Activated CD4-positive, alpha-beta memory T cell treated with anti-CD3 and anti-CD28 coated beads for 36 hours (primary cell): ENCODE results near the gene SLC28A3. TPM values are rescaled to one million over a fixed set of nuclear protein-coding genes. Genes with fewer than 3 reads are reported as not detected.
"Not testable (repeated sequence)": the region's sequence is repeated elsewhere in the genome, so short reads cannot be mapped to it uniquely, and the experiment has no call there.

Experiments
- CTCF ChIA-PET: fragments of 350-600 bp; sonication (Branson Sonifier 250); formaldehyde crosslinking; loops from one replicate; lab custom pipeline; 2021; ENCODE audit warnings: antibody characterized with exemption, inconsistent platforms; lab: Charles Lee
- POLR2A ChIA-PET: fragments of 350-600 bp; sonication (Branson Sonifier 250); formaldehyde crosslinking; loops from one replicate; lab custom pipeline; 2021; ENCODE audit warnings: antibody characterized with exemption; lab: Charles Lee
- DNase-seq: peaks from one replicate; pipeline ENCODE4 v3.0.0-alpha.2; 2020
- H3K27ac Mint-ChIP-seq: one replicate; pipeline ENCODE4 v1.8.0; 2021; ENCODE audit warnings: mixed read lengths
- H3K27me3 Mint-ChIP-seq: one replicate; pipeline ENCODE4 v1.8.0; 2021; ENCODE audit warnings: mixed read lengths
- H3K36me3 Mint-ChIP-seq: one replicate; pipeline ENCODE4 v1.8.0; 2021; ENCODE audit warnings: mixed read lengths
- H3K4me1 Mint-ChIP-seq: one replicate; pipeline ENCODE4 v1.8.0; 2021; ENCODE audit warnings: low read depth, mixed read lengths
- H3K4me3 Mint-ChIP-seq: one replicate; pipeline ENCODE4 v1.8.0; 2021; ENCODE audit warnings: mild to moderate bottlenecking, mixed read lengths
- H3K9me3 Mint-ChIP-seq: one replicate; pipeline ENCODE4 v1.8.0; 2021; ENCODE audit warnings: mixed read lengths
- intact Hi-C: fragments of 100-400 bp; cut with micrococcal nuclease; formaldehyde crosslinking; loops from one replicate; pipeline ENCODE4 v1.15.1; 2023
- total RNA-seq, 2 experiments: library from RNA; stranded (reverse); gene quantifications; one replicate each; pipeline ENCODE4 v1.2.3, GENCODE V29; 2021

SLC28A3 gene
- under 1 TPM; 0.90 to 0.99 TPM for total RNA-seq

GRCh38 chr9:84340535-84340934 lies at the start of gene SLC28A3:
Gene SLC28A3 (minus strand): TSS chr9:84340758. CDS start chr9:84340633, 125 bp downstream.
- POLR2A ChIA-PET: no interaction called here
- H3K4me3 Mint-ChIP-seq: no peak within 1 kb of the TSS
- no peaks in the 10 kb centered on the region for H3K9me3 Mint-ChIP-seq
- DNase-seq: no peak
- CTCF ChIA-PET: no interaction called here
- no peak within 1 kb of the TSS for H3K27ac Mint-ChIP-seq
- peaks cover 1% of the 10 kb centered on the region for H3K27me3 Mint-ChIP-seq
- H3K36me3 Mint-ChIP-seq: no peaks in the 10 kb centered on the region
- no peaks in the 10 kb centered on the region for H3K4me1 Mint-ChIP-seq
- intact Hi-C loops: no loop called here

- H3K4me1 Mint-ChIP-seq: peaks cover 13% of the 10 kb centered on the region
- H3K9me3 Mint-ChIP-seq, H3K27ac Mint-ChIP-seq, H3K36me3 Mint-ChIP-seq, H3K27me3 Mint-ChIP-seq, CTCF ChIA-PET, H3K4me3 Mint-ChIP-seq, POLR2A ChIA-PET: not testable (repeated sequence)
- DNase-seq: peak; percentile 82
- intact Hi-C loops: loop anchor here (1.0 to 10.0 kb wide), 5 partner anchors 94 to 1395 kb away; partner anchors contain the start of gene NTRK2
Measured at GRCh38 chr9:84390254-84390653, 49.7 kb upstream of the SLC28A3 start.

- CTCF ChIA-PET: interaction anchor here (1.1 to 2.1 kb wide), 2 partner anchors 9 to 22 kb away, joined by 3 to 8 read pairs; no protein-coding TSS in a partner anchor
- no peak overlapping the region for H3K27ac Mint-ChIP-seq
- intact Hi-C loops: no loop called here
Measured at GRCh38 chr9:84387821-84388220, 47.3 kb upstream of the SLC28A3 start.

GRCh38 chr9:84386753-84387152 lies 46.2 kb upstream of the SLC28A3 start:
- no peak for DNase-seq
- intact Hi-C loops: no loop called here
- peaks cover 13% of the 10 kb centered on the region for H3K4me1 Mint-ChIP-seq
- ChIA-PET POLR2A (no interaction called here), CTCF (interaction anchor here (1.1 to 2.1 kb wide), 2 partner anchors 10 to 23 kb away, joined by 3 to 8 read pairs; no protein-coding TSS in a partner anchor)
- no peaks in the 10 kb centered on the region for H3K9me3 Mint-ChIP-seq
- H3K36me3 Mint-ChIP-seq: no peaks in the 10 kb centered on the region
- peaks cover 6% of the 10 kb centered on the region for H3K27me3 Mint-ChIP-seq
- no peak overlapping the region for H3K27ac Mint-ChIP-seq
- no peak overlapping the region for H3K4me3 Mint-ChIP-seq

More at GRCh38 chr9:84387821-84388220, 47.3 kb upstream of the SLC28A3 start:
- DNase-seq: no peak
- Mint-ChIP-seq H3K4me1 (peaks cover 13% of the 10 kb centered on the region), H3K36me3 (no peaks in the 10 kb centered on the region), H3K9me3 (no peaks in the 10 kb centered on the region), H3K4me3 (no peak overlapping the region), H3K27me3 (peaks cover 6% of the 10 kb centered on the region)
- POLR2A ChIA-PET: no interaction called here

- no peak overlapping the region for H3K27ac Mint-ChIP-seq
- ChIA-PET POLR2A (interaction anchor here (0.6 kb wide), 3 partner anchors 12 to 1286 kb away, joined by 3 read pairs; no protein-coding TSS in a partner anchor), CTCF (interaction anchor here (0.8 kb wide), 1 partner anchor 11 kb away, joined by 3 read pairs; no protein-coding TSS in a partner anchor)
- intact Hi-C loops: no loop called here
- no peak for DNase-seq
- H3K9me3 Mint-ChIP-seq: no peaks in the 10 kb centered on the region
- H3K36me3 Mint-ChIP-seq: no peaks in the 10 kb centered on the region
- H3K27me3 Mint-ChIP-seq: peaks cover 2% of the 10 kb centered on the region
- H3K4me3 Mint-ChIP-seq: no peak overlapping the region
- peaks cover 10% of the 10 kb centered on the region for H3K4me1 Mint-ChIP-seq
Measured at GRCh38 chr9:84385386-84386040, 45.0 kb upstream of the SLC28A3 start.

GRCh38 chr9:84384617-84385016 lies 44.1 kb upstream of the SLC28A3 start:
- Mint-ChIP-seq H3K9me3 (no peaks in the 10 kb centered on the region), H3K27me3 (peaks cover 3% of the 10 kb centered on the region), H3K27ac (no peak overlapping the region), H3K4me3 (no peak overlapping the region), H3K4me1 (peaks cover under 1% of the 10 kb centered on the region), H3K36me3 (no peaks in the 10 kb centered on the region)
- CTCF ChIA-PET: interaction anchor here (0.6 to 2.0 kb wide), 2 partner anchors 12 to 757 kb away, joined by 3 to 7 read pairs; no protein-coding TSS in a partner anchor
- POLR2A ChIA-PET: no interaction called here
- intact Hi-C loops: no loop called here
- no peak for DNase-seq

- intact Hi-C loops: no loop called here
- ChIA-PET POLR2A (no interaction called here), CTCF (interaction anchor here (2.0 kb wide), 1 partner anchor 14 kb away, joined by 7 read pairs; no protein-coding TSS in a partner anchor)
- no peak overlapping the region for H3K4me3 Mint-ChIP-seq
- H3K27me3 Mint-ChIP-seq: peaks cover 4% of the 10 kb centered on the region
- H3K9me3 Mint-ChIP-seq: no peaks in the 10 kb centered on the region
- H3K4me1 Mint-ChIP-seq: no peaks in the 10 kb centered on the region
- no peak for DNase-seq
- no peak overlapping the region for H3K27ac Mint-ChIP-seq
- no peaks in the 10 kb centered on the region for H3K36me3 Mint-ChIP-seq
Measured at GRCh38 chr9:84383178-84383577, 42.6 kb upstream of the SLC28A3 start.

GRCh38 chr9:84382720-84383119 lies 42.2 kb upstream of the SLC28A3 start:
- Mint-ChIP-seq H3K27ac (no peak overlapping the region), H3K36me3 (no peaks in the 10 kb centered on the region), H3K9me3 (no peaks in the 10 kb centered on the region), H3K4me3 (no peak overlapping the region), H3K27me3 (peaks cover 4% of the 10 kb centered on the region), H3K4me1 (no peaks in the 10 kb centered on the region)
- no peak for DNase-seq
- intact Hi-C loops: no loop called here
- POLR2A ChIA-PET: no interaction called here
- CTCF ChIA-PET: no interaction called here

- H3K4me3 Mint-ChIP-seq: no peak overlapping the region
- intact Hi-C loops: no loop called here
- no peaks in the 10 kb centered on the region for H3K4me1 Mint-ChIP-seq
- no peaks in the 10 kb centered on the region for H3K9me3 Mint-ChIP-seq
- H3K27me3 Mint-ChIP-seq: peaks cover 4% of the 10 kb centered on the region
- DNase-seq: no peak
- CTCF ChIA-PET: interaction anchor here (1.3 kb wide), 1 partner anchor 16 kb away, joined by 3 read pairs; no protein-coding TSS in a partner anchor
- POLR2A ChIA-PET: no interaction called here
- no peaks in the 10 kb centered on the region for H3K36me3 Mint-ChIP-seq
- H3K27ac Mint-ChIP-seq: no peak overlapping the region
Measured at GRCh38 chr9:84381508-84381907, 41.0 kb upstream of the SLC28A3 start.

GRCh38 chr9:84379740-84380139 lies 39.2 kb upstream of the SLC28A3 start:
- CTCF ChIA-PET: no interaction called here
- no peak for DNase-seq
- Mint-ChIP-seq H3K4me3 (no peak overlapping the region), H3K4me1 (no peaks in the 10 kb centered on the region), H3K27me3 (peaks cover 9% of the 10 kb centered on the region), H3K27ac (no peak overlapping the region), H3K36me3 (no peaks in the 10 kb centered on the region), H3K9me3 (no peaks in the 10 kb centered on the region)
- intact Hi-C loops: no loop called here
- POLR2A ChIA-PET: no interaction called here

GRCh38 chr9:84375954-84376353 lies 35.4 kb upstream of the SLC28A3 start:
- intact Hi-C loops: no loop called here
- ChIA-PET POLR2A (no interaction called here), CTCF (no interaction called here)
- H3K36me3 Mint-ChIP-seq: no peaks in the 10 kb centered on the region
- H3K4me1 Mint-ChIP-seq: no peaks in the 10 kb centered on the region
- no peaks in the 10 kb centered on the region for H3K9me3 Mint-ChIP-seq
- DNase-seq: no peak
- no peak overlapping the region for H3K27ac Mint-ChIP-seq
- H3K27me3 Mint-ChIP-seq: peaks cover 13% of the 10 kb centered on the region
- H3K4me3 Mint-ChIP-seq: no peak overlapping the region

GRCh38 chr9:84374516-84374915 lies 34.0 kb upstream of the SLC28A3 start:
- ChIA-PET CTCF (no interaction called here), POLR2A (no interaction called here)
- intact Hi-C loops: no loop called here
- Mint-ChIP-seq H3K4me1 (no peaks in the 10 kb centered on the region), H3K36me3 (no peaks in the 10 kb centered on the region), H3K4me3 (no peak overlapping the region), H3K9me3 (no peaks in the 10 kb centered on the region), H3K27me3 (peaks cover 13% of the 10 kb centered on the region), H3K27ac (no peak overlapping the region)
- no peak for DNase-seq

GRCh38 chr9:84374013-84374412 lies 33.5 kb upstream of the SLC28A3 start:
- CTCF ChIA-PET: no interaction called here

More at GRCh38 chr9:84374013-84374412, 33.5 kb upstream of the SLC28A3 start:
- H3K36me3 Mint-ChIP-seq: no peaks in the 10 kb centered on the region
- H3K9me3 Mint-ChIP-seq: no peaks in the 10 kb centered on the region
- H3K4me1 Mint-ChIP-seq: no peaks in the 10 kb centered on the region
- intact Hi-C loops: no loop called here
- POLR2A ChIA-PET: no interaction called here
- DNase-seq: no peak
- no peak overlapping the region for H3K27ac Mint-ChIP-seq
- H3K27me3 Mint-ChIP-seq: peaks cover 13% of the 10 kb centered on the region
- H3K4me3 Mint-ChIP-seq: no peak overlapping the region
